ENCODE data around the gene URB1.
"Not testable (repeated sequence)": the region's sequence is repeated elsewhere in the genome, so short reads cannot be mapped to it uniquely, and the experiment has no call there.

The URB1 gene

DNA sequence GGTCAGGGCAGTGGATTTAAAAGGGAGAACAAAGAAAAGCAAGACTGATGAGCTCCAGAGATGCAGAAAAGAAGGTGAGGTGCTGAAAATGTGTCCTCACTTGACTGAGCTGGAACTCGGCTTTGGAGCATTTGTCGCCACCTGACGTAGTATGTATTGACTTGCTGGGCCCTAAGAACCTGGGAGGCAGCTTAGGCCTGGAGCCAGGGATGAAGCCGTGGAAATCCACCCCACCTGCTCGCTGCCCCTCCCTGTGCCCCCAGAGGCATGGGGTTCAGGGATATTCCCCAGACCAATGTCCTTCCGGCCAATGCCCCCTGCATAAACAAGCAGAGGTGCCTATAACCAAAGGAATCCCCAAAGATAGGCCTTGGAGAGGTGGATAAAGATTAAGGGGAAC lies 79.8 kb downstream of the URB1 start:
- DNase-seq: no peak

DNA sequence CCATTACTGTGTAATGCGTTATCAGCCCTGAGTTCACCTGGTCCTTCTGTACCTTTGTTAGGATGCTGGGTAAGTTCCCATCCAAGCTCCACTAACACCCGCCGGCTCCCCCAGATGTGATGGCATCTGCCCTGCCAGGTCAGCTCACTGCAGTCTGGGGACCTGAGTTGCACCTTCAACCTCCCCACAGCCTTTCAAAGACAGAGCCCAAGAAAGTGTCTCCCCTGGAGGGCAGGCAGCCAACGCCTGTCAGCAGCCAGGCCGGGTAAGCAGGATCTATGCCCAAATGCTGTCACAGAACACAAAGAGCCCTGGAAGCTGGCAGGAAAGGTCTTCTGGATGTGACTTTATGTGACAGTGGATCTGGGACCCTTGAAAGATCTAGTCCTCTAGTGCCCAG lies 80.5 kb downstream of the URB1 start:
- no peak for DNase-seq

DNA sequence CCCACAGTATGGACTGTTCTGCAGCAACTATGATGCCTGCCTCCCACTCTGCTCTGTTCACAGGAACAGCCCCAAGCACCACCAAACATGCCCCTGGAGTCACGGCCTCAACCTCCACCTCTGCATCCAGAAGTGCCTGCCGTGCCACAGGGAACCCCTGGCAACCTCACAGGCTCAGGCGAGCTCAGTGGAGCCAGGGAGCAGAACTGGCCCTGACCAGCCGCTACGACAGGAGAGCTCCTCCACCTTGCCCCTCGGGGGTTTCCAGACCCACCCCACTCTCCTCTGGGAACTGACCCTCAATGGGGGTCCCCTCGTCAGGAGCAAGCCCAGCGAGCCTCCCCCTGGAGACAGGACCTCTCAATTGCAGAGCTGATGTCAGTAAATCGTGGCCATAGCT lies 81.2 kb downstream of the URB1 start:
- DNase-seq: no peak

DNA sequence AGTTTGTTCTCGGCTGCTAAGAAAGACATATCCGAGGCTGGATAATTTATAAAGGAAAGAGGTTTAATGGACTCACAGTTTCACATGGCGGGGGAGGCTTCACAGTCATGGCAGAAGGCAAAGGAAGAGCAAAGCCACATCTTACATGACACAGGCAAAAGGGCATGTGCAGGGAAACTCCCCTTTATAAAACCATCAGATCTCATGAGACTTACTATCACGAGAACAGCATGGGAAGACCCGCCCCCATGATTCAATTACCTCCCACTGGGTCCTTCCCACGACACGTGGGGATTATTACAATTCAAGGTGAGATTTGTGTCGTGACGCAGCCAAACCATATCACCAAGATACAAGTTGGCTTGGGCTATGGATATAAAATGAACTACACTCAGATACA lies 81.8 kb downstream of the URB1 start:
- not testable (repeated sequence) for DNase-seq

DNA sequence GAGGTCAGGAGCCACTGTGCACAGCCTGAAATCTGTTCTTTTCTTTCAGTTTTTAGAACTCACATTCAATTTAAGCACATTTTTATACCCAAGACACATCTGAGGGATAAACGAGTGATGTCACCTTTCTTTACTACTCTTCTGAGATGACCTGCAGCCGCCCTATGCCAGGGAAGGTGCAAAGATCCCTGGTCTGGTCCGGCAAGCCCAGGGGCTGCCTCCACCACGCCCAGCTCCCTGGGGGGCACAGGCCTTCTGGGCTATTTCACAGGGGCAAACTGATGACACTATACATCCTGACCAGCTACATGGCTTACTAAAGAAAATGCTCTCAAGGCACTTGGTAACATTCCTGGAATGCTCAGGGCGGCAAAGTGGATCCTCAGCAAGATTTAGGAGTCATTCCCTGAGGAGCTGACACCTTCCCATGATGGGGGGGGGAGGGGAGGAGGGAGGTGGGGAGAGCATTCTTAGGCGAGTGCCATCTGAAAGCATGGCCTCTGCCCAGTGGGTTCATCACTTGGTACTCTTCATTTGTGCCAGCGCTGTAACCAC lies 82.8 kb downstream of the URB1 start:
- DNase-seq: no peak

DNA sequence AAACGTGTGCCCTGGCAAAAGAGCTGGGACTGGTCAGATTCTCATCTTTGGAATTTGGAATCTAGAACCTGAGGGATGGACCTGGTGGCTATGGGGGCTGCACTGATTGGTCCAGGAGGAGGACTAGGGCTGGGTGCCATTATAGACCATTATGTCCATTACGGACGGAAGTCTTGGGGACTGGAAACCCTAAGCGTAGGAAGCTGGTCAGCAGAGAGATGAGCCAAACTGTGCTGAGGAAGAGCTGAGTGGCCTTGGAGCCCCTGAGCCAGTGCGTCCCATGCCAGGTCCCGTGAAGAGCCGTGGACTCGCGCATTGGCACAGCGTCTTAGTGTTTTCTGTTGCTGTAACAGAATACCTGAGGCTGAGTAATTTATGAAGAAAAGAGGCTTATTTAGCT lies 84.1 kb downstream of the URB1 start:
- DNase-seq: no peak

DNA sequence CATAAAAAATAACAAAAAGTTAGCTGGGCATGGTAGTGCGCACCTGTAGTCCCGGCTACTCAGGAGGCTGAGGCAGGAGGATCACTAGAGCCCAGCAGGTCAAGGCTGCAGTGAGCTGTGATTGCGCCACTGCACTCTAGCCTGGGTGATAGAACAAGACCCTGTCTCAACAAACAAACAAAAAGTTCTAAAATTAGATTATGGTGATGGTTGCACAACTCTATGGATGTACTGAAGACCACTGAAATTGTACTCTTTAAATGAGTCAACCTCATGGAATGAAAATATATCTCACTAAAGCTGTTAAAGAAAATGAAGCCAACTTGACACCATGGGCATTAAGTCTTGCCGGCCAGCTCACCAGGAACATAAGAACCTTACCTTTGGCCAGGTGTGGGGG lies 85.1 kb downstream of the URB1 start:
- DNase-seq: no peak

DNA sequence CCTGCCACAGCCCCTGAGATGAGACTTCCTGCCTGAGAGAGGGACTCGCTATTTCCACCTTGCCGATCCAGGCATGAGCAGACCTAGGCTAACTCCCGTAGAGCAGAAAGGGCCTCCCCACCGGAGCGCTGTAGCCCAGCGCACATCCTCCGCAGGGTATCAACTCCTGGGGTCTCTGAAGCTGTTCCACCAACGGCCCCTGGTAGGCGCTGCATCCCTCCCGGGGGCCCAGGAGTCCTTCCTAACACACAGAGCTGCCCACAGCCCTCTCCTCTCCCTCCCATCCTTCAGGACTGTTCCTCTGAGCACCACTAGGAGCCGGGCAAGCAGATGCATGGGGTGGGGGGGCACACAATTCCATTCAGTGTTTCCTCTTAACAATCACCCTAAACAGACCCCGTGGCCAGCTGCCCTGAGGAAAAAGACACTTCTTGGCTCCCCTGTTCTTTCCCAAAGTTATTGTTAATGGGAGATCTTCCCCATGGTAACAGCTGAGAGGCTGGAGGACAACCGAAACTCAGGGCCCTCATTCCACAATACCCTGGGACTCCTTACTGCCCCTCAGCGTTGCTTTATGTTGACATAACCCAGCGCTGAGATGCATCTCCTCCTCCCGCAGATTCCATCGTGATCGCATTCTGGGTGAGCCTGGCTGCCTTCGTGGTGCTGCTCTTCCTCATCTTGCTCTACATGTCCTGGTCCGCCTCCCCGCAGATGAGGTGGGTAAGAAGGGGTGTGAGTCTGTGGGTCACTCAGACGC lies 86.6 kb downstream of the URB1 start:
- no peak for DNase-seq

DNA sequence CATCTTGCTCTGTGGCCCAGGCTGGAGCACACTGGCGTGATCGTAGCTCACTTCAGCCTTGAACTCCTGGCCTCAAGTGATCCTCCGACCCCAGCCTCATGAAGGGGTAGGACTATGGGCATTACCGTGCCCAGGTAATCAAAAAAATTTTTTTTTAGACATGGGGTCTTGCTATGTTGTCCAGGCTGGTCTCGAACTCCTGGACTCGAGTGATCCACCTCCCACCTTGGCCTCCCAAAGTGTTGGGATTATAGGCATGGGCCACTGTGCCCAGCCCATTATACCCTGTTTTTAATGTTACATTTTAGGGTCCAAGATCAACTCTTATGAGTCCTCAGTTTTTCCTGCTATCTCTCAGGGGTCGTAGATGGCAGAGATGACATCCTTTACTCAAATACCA lies 87.8 kb downstream of the URB1 start:
- DNase-seq: no peak

DNA sequence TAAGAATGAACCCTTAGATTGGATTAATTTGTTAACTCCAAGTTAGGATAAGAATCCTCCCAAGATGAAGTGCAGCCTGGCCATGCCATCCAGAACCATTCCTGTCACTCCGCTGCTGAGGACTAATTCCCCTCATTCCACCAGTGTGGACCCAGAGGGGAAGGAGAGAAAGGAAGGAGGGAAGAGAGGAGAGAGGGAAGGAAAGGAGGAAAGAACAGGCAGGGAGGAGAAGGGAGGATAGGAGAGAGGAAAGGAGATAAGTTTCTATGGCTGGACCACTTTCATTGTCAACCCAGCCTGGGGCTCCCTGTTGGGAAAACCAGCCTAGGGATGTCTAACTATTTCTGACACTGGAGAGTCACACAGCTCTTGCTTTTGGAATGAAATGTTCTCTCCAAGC lies 89.4 kb downstream of the URB1 start:
- no peak for DNase-seq

DNA sequence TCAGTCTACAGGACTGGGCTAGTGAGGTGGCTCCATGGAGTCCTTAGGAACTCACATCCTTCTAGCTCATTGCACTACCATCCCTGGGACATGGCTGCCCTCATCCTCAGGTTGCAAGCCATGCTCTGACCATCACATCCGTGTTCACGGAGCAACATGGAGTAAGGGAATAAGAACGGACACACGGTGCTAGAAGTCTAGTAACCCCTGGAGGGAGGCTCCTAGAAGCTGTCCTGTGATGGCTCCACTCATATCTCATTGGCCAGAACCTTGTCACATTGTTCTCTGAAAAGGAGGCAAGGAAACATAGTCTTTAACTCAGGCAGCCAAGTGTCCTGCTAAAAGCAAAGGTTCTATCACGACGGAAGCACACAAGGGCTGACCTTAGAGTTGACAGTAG lies 90.3 kb downstream of the URB1 start:
- DNase-seq: no peak

DNA sequence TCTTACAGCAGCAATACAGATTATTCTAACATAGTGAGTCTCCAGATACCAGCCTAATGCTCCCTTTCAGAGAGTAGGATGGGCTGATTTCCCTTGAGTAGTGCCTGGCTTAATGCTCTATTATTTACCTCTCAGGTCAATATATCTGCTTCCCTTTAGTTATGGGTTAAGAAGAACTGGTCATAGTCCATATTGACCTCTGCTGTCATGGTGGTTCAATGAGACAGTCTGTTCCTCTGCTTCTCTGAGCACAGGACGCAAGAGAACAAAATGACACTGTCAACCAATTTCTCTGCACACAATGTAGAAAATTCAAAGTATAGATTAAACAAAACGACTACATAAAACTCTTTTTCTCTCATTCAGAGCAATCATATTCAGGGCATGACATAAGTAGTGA lies 91.2 kb downstream of the URB1 start:
- DNase-seq: no peak

DNA sequence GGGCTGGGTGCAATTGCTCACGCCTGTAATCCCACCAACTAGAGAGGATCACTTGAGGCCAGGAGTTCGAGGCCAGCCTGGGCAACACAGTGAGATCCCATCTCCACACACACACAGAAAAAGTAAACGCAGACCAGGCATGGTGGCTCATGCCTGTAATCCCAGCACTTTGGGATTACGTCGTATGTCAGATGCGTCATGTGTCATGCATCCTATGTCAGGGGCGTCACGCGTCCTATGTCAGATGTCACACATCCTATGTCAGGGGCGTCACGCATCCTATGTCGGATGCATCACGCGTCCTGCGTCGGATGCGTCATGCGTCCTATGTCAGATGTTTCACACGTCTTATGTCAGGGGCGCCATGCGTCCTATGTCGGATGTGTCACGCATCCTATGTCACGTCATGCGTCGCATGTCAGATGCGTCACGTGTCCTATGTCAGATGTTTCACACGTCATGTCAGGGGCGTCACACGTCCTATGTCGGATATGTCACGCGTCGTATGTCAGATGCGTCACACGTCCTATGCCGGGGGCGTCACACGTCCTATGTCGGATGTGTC lies 92.6 kb downstream of the URB1 start:
- no peak for DNase-seq

DNA sequence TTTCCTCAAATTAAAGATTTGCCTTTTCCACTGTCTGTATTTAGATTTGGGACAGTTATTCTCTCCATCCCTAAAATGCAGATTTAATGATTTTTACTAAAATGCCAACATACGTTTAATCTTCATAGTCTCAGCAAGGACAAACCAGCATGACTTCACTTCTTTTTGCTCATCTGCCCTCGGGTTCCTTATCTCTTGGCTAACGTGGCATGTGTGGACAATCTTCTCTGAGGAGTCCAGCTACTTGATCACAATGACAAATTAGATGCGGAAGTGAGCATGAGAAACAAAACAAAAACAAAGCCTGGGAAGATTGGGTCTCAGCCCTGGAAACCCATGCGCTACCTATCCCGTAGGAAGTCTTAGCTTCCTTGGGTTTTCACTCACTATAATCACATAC lies 93.1 kb downstream of the URB1 start:
- DNase-seq: no peak

DNA sequence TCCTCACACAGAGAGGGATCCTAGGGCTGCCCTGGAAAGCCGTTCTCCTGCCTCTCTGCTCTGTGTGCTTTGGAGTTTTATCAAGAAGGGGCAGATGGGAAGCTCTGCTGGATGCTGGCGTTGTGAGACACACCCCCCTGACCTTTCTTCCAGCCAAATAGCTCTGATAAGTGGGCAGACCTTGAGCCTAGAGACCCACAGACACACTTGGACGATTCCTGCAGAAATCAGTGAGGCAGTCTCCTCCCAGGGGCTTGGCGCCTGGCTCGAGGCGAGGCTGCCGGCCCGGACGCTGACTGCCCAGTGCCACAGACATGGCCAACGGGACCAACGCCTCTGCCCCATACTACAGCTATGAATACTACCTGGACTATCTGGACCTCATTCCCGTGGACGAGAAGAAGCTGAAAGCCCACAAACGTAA lies 94.1 kb downstream of the URB1 start, which contains the start of gene MRAP:
MRAP (plus strand) TSS at position 198 of the 424 bp plus-strand sequence; CDS start at position 315, 117 bp downstream.
- DNase-seq: no peak

DNA sequence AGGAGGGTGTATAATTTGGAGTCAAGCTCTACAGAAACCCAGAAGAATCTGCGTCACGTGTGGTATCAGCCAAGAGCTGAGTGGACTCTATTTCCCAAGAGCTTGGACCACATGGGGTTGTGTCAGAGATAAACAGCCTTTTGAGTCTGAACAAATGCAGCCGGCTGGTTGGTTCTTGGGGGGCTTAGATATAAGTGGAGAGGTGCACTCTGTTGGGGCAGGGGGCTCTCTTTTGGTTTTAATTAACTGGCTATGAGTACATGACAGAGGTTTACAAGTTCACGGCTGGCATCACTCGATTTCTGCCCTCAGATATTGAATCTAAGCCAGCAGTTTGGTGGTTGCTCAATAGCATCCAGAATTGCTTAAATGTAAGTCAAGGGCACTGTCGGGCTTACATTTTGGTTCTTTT lies 94.7 kb downstream of the URB1 start:
- DNase-seq: no peak

DNA sequence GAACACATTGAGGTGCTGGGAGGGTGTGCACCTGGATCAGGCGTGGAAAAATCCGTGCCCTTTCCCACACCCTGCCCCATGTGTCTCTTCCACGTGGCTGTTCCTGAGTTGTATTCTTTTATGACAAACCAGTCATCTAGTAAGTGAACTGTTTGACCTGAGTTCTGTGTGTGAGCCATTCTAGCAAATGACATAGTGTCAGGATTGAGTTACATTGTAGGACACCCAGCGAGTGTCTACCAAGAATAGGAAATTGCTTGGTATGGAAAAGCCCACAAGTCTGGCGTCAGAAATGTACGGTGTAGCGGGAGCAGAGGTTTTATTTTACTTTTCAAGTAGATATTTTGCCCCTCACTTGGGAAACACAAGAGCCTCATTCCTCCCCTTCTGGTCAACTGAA lies 95.4 kb downstream of the URB1 start:
- DNase-seq: no peak

DNA sequence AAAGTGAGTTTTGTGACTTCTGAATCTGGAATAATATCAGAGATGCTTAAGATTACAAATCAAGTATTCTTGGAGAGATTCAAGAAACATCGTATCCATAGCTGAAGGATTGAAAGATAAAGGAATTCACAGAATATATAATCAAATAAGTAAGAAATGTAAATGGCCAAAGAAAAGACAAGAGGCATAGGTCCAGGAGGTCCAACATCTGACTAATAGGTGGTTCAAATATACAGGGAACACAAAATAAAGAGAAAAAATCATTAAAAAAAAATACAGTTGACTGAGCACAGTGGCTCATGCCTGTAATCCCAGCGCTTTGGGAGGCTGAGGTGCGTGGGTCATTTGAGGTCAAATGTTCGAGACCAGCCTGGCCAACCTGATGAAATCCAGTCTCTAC lies 107.3 kb downstream of the URB1 start:
- no peak for DNase-seq

DNA sequence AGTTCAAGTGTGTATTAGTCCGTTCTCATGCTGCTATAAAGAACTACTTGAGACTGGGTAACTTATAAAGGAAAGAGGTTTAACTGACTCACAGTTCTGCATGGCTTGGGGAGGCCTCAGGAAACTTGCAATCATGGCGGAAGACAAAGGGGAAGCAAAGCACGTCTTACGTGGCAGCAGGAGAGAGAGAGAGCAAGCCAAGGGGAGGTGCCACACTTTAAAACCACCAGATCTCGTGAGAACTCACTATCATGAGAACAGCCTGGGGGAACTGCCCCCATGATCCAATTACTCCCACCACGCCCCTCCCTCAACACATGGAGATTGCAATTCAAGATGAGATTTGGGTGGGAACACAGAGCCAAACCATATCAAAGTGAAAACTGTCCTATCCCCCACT lies 109.8 kb downstream of the URB1 start:
- DNase-seq: no peak

DNA sequence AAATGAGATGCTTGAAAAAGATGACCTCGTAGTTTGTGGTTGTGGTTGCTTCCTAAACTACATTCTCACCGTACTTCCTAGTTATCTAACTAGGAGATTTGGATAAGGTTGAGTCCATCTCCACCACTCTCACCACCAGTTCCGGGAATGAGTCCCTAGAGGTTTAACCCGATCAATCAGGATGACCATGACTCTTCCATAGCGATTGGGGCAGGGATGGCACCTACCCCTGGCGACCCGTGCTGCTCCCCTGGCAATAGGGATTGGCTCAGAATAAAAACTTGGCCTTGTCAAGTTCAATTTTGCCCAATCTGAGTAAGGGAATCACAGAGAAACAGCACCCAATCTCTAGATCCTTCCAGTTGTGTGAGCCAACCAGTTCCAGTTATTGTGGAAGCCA lies 111.3 kb downstream of the URB1 start:
- DNase-seq: no peak

DNA sequence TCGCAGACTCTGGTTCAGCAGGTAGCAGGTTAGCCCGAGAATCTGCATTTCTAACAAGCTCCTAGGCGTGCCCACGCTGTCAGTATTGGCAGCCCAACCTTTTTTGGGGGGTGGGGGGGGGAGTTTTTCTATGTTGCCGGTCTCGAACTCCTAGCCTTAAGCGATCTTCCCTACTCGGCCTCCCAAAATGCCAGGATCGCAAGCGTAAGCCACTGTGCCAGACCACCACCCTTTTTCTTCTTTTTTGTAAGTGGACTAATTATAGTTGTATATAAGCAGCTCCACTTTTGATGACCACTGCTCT lies 113.5 kb downstream of the URB1 start:
- no peak for DNase-seq

DNA sequence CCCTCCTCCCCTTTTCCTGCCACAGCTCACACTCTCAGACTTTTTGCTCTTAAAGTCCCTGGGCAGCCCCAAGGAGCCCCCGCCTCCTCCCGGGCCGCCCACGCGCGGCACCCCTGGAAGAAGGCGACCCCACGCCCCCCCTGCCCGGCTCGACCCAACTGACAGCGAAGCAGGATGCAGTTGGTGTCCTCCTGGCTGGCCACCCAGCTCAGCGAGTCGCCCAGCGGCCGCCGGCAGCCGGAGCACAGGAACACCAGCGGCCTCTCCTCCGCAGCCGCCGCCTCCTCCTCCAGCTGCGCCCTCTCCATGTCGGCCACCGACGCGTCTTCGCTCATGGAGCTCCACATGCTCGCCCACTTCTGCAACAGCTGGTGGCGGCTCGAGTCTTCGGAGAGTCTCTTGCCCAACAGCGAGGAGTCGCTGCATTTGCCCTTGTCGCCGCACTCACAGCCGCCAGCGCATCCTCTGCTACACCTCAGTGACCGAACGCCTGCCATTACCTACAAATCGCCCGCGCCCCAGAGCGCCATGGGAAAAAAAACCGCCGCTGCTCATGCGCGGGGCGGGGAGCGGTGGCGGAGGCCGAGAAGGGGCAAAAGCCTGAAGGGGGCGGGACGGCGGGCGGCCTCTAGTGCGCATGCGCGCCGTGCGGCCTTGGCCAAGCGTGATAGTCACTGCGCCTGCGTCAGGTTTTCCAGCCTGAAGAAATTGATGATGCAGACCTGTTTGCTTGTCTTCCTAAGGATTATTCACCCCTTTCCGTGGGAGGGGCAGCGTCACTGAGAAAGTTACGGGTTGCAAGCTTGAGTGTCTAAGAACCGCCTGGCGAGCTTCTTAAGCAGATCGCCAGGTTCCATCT lies 114.1 kb downstream of the URB1 start, which contains the start of gene MIS18A:
MIS18A (minus strand) TSS at position 532 of the 859 bp plus-strand sequence; CDS start at position 497, 35 bp downstream.
- DNase-seq: peak; percentile 89

DNA sequence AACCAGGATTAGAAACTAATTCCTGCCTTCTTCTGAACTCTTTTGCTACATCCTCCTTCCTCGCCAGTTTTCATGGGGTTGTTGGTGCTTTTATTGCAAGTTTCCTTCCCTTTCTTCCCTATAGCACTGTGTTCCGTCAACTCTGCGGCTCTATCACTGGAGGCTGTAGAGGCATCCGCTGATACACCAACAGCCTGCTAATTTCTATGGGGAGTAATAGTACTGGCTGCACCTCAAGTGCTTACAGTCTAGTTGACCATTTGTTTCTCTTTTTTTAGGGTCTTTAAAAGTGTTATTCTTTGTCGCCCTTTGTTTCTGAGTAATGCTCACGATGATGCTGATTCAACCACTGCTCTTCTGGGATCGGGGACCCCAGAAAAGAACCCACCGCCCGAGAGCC lies 114.7 kb downstream of the URB1 start:
- DNase-seq: peak; percentile 16

DNA sequence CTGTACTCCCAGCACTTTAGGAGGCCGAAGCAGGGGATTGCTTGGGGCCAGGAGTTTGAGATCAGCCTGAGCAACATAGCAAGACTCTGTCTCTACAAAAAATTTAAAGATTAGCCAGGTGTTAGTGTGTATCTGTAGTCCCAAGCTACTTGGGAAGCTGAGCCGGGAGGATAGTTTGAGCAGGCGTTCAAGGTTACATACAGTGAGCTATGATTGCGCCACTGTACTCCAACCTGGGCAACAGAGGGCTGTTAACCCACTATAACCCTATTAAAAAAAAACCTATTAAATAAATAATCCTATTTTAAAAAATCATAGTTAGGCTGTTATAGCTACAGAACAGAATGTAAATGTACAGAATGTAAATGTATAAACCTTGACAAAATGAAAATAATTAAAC lies 116.1 kb downstream of the URB1 start:
- no peak for DNase-seq

All from KG1 (cell line).